GM19463 (cell line): ENCODE results near the gene N4BP3.
A peak's percentile ranks its signal among the peaks of the same experiment; 100 is the strongest.
"Not testable (repeated sequence)": the region's sequence is repeated elsewhere in the genome, so short reads cannot be mapped to it uniquely, and the experiment has no call there.

Experiments used
- ATAC-seq: cut with Tn5 transposase; IDR thresholded peaks from one replicate; pipeline ENCODE4 v1.9.1; 2021; ENCODE audit warnings: mild to moderate bottlenecking, moderate library complexity; ENCODE audit not compliant: unreplicated experiment

The N4BP3 gene

DNA sequence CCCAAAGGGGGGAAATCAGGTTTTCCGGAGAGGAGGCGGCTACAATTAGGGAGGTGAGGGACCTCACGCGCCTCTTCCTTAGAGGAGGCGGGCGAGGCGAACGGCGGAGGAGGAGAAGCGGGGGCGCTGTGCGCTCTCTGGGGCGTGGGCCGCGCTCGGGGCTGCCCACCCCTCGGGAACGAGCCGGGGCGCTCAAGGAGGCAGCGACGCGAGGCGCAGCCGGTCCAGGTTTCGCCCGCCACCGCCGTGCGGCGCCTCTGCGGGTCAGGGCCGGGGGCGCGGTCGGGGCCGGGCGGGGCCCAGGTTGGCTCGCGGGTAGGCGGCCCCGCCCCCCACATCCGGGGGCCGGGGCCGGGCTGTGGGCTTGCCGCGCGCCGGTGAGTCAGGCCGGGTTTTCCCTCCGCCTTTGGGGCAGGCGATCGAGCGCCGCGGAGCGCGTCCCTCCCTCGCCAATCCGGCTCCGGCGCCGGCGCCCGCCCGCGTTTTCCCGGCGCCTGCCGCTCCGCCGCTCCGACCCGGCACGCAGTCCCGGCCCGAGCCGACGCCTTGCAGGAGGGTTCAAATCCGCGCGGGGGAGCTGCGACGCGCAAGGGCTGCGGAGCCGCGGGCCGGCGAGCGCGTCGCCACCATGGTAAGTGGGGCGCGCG is at the start of gene N4BP3:
TSS of gene N4BP3 (plus strand) at position 392 of the 647 bp plus-strand sequence. CDS start 6,052 bp downstream, outside the sequence.
- peak; percentile 55 for ATAC-seq

GRCh38 chr5:178067755-178068154 is 45.6 kb upstream of the N4BP3 start:
- no peak for ATAC-seq

- no peak for ATAC-seq
These were observed 45.0 kb upstream of the N4BP3 start for GRCh38 chr5:178068293-178068692.

GRCh38 chr5:178069909-178070308 is 43.4 kb upstream of the N4BP3 start:
- no peak for ATAC-seq

GRCh38 chr5:178071108-178071507 is 42.2 kb upstream of the N4BP3 start:
- no peak for ATAC-seq

GRCh38 chr5:178072749-178073148 is 40.6 kb upstream of the N4BP3 start:
- no peak for ATAC-seq

DNA sequence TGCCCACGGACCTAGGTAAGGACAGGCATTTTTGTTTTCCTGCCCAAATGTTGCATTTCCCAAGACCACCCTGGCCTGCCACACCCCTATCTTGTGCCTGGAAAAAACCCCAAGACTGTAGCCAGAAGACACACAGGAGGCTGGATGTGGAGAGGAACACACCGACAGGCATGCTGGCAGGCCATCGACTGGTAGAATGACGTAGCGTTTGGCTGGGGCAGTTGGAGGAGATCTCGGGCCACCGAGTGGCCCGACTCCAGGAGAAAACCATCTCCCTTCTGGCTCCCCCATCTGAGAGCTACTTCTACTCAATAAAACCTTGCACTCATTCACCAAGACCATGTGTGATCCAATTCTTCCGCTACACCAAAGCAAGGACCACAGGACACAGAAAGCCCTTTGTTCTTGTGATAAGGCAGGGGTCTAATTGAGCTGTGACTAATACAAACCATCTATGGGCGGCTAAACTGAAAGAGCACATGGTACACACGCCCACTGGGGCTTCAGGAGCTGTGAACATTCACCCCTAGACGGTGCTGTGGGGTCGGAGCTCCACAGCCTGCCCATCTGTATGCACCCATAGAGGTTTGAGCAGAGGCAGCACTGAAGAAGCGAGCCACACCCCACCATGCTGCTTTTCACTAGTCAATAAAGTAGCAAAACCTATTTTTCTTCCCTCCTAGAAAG is 38.9 kb upstream of the N4BP3 start:
- ATAC-seq, result no peak

GRCh38 chr5:178076965-178077364 is 36.4 kb upstream of the N4BP3 start:
- not testable (repeated sequence) for ATAC-seq

GRCh38 chr5:178077751-178078150 is 35.6 kb upstream of the N4BP3 start:
- no peak for ATAC-seq

DNA sequence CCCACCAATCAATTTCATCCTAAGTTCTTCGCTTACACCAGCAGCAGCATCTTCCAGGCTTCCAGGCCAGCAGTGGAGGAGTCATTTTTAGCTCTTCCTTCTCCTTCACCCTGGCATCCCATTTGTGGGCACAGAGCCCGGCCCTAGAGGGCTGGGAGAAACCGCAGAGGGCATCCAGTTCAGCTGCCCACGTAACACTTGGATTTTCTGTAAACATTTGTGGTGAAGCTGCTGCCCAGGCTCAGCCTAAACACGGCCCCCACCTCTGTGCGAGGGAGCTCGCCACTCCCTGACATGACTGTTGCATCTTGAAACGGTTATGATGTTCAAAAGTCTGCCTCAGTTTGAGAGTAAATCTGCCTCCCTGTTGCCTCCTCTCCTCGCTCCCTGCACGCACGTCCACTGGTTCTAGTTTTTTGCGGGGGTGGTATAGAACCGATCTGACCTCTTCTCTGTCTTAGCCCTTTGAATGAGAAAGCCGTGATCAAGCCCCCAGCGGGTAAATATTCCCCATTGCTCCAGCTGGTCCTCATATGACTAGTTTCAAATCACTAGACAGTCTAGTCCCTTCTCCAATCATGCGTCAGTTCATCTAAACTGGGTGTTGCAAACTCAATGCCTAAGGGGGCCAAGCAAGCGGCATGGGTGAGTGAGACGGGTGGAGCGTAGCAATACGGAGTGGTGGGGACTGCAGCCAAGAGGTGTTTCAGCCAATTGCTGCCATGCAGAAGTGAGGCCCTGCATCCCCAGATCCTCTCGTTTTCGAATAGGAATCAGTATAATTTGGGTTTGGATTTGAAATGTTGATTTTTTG is 34.9 kb upstream of the N4BP3 start:
- ATAC-seq, result no peak

GRCh38 chr5:178080056-178080455 is 33.3 kb upstream of the N4BP3 start:
- no peak for ATAC-seq

GRCh38 chr5:178080618-178081410 is 32.5 kb upstream of the N4BP3 start:
- ATAC-seq, result no peak

- ATAC-seq, result no peak
These were observed 31.6 kb upstream of the N4BP3 start for GRCh38 chr5:178081571-178082243.

DNA sequence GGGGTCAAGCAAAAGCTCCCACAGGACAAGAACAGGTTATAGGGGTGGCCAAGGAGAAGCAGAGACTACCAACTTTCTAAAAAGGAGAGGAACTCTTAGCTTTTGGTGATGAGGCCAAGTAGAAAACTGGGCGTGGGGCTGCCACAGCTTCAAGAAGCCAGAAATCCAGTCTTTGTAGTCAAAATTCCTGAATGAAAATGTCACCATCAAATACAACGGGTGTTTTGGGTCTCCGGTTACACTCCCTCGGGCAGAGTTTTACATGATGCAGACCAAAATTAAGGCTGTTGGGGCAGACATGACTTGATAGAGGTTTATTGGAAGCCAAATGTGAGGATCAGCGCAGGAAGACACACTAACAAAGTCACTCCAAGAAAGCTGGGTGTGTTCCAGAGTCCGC is 29.4 kb upstream of the N4BP3 start:
- no peak for ATAC-seq

GRCh38 chr5:178085316-178085715 is 28.0 kb upstream of the N4BP3 start:
- ATAC-seq, result no peak

DNA sequence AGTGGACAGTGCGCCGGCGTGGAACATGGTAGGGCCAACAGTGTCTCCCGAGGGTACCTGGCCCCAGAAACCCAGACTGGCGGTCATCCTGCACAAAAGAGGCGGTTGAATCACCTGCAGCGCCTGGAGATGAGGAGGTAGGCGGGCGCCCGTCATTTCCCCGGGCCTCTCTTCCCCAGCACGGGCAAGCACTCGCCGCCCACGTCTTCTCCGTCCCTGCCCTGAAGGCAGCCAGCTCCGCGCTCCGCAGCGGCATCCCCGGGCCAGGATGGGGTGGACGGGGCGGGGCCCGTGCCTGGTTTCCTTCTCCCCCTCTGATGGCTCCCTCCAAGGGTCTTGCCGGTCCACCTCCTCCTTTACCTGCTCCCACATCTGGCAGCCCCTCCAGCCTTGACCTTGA is 27.1 kb upstream of the N4BP3 start:
- no peak for ATAC-seq

GRCh38 chr5:178087199-178087598 is 26.1 kb upstream of the N4BP3 start:
- ATAC-seq, result not testable (repeated sequence)

DNA sequence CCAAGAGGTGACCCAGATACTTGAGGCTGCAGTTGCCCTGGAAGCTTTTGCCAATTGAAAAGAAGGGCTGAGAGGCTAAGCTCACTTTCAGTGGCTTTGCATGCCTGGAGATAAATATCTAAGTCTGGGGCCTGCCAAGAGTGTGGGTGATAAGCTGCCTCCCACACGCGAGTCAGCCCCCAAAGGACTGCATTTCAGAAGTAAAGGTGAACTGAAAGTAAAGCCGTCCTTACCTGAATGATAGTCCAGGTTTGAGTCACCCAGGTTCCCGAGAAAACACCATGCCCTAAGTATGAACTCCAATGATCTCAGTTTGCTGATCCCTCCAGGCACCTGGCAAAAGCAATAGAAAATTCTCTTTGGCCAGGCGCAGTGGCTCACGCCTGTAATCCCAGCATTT is 22.5 kb upstream of the N4BP3 start:
- no peak for ATAC-seq

DNA sequence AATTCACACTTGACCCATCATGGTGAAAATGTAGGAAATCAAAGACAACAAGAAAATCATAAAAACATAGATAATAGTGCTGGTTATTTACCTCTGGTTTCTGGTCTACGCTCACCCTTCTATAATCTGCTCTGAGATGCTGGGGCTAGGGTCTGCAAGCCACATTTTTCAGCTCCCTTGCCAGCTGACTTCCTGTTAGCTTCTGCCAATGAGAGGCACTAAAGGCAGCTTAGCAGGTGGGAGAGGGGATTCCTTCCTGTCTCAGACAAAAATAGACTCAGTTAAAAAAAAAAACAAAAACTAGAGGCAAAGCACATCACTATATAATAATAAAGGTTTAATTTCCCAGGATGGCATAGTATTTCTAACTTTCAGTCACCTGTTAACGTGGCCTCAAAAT is 20.2 kb upstream of the N4BP3 start:
- ATAC-seq, result no peak

GRCh38 chr5:178094345-178094744 is 19.0 kb upstream of the N4BP3 start:
- no peak for ATAC-seq
